A673 (cell line): ENCODE results near the gene SFMBT2. TPM values are rescaled to one million over a fixed set of nuclear protein-coding genes. Genes with fewer than 3 reads are reported as not detected.

ENCODE experiments used
- BruUV-seq: library from RNA; stranded (reverse); fragments of 400-500 nt; replicated peaks from 2 replicates; lab custom pipeline; 2021; lab: Mats Ljungman, UMichigan
- CTCF ChIA-PET: fragments of 300-600 bp; sonication (Branson Sonifier 250); formaldehyde crosslinking; loops from one replicate; lab custom pipeline; 2022; ENCODE audit warnings: antibody characterized with exemption; lab: Charles Lee
- POLR2A ChIA-PET: fragments of 300-600 bp; sonication (Branson Sonifier 250); formaldehyde crosslinking; loops from one replicate; lab custom pipeline; 2022; ENCODE audit warnings: antibody characterized with exemption; ENCODE audit not compliant: low non-redundant PET; lab: Charles Lee
- DNase-seq: peaks from one replicate; pipeline ENCODE4 v3.0.0-alpha.2; 2015; ENCODE audit warnings: low spot score
- H3K27ac ChIP-seq: fragments of 200-600 bp; sonication (generic); 2 replicates; pipeline ENCODE4 v1.5.1; 2016; ENCODE audit warnings: mixed run types, low read depth, mild to moderate bottlenecking, mixed read lengths, antibody characterized with exemption, low read length; ENCODE audit not compliant: poor library complexity, severe bottlenecking
- H3K27me3 ChIP-seq: fragments of 200-600 bp; sonication (generic); replicated peaks from 2 replicates; pipeline ENCODE4 v1.6.1; 2017; ENCODE audit warnings: mixed run types, low read depth, mild to moderate bottlenecking, mixed read lengths, antibody characterized with exemption, low read length; ENCODE audit not compliant: insufficient read depth, poor library complexity
- H3K36me3 ChIP-seq: fragments of 200-600 bp; sonication (generic); 2 replicates; pipeline ENCODE4 v1.6.1; 2016; ENCODE audit warnings: mixed run types, mild to moderate bottlenecking, mixed read lengths, antibody characterized with exemption, low read length; ENCODE audit not compliant: insufficient read depth, poor library complexity, severe bottlenecking
- H3K4me1 ChIP-seq: fragments of 200-600 bp; sonication (generic); 2 replicates; pipeline ENCODE4 v1.6.1; 2017; ENCODE audit warnings: mixed run types, mild to moderate bottlenecking, mixed read lengths, antibody characterized with exemption, low read length; ENCODE audit not compliant: insufficient read depth, poor library complexity, severe bottlenecking
- H3K4me3 ChIP-seq: fragments of 200-600 bp; sonication (generic); 2 replicates; pipeline ENCODE4 v1.5.1; 2016; ENCODE audit warnings: low read depth, mixed run types, mild to moderate bottlenecking, mixed read lengths, low read length; ENCODE audit not compliant: poor library complexity, severe bottlenecking
- H3K9me3 ChIP-seq: fragments of 200-600 bp; sonication (generic); 2 replicates; pipeline ENCODE4 v1.6.1; 2016; ENCODE audit warnings: mixed run types, low read depth, mild to moderate bottlenecking, mixed read lengths, antibody characterized with exemption, low read length; ENCODE audit not compliant: poor library complexity, severe bottlenecking
- CTCF ChIP-seq: fragments of 300-800, 200-600 bp; sonication (generic); conservative IDR thresholded peaks from 2 replicates; pipeline ENCODE4 v1.5.1; 2017; ENCODE audit warnings: low read depth, mild to moderate bottlenecking, antibody characterized with exemption, low read length, moderate library complexity, mixed read lengths
- EZH2 ChIP-seq: fragments of 200-600 bp; sonication (generic); IDR thresholded peaks from 2 replicates; pipeline ENCODE4 v1.6.1; 2017; ENCODE audit warnings: borderline replicate concordance, low read depth, mild to moderate bottlenecking, mixed read lengths, antibody characterized with exemption, low read length; ENCODE audit not compliant: poor library complexity, severe bottlenecking
- intact Hi-C: fragments of 100-400 bp; cut with micrococcal nuclease; formaldehyde crosslinking; loops from one replicate; pipeline ENCODE4 v1.10.0; 2022; ENCODE audit not compliant: unreplicated experiment
- total RNA-seq: library from RNA; stranded (reverse); gene quantifications from 2 replicates; pipeline ENCODE4 v1.2.3, GENCODE V29; 2021

The SFMBT2 gene
- total RNA-seq, 1 experiment from 2014 or later, result 8.2 TPM

- DNase-seq, result no peak
- intact Hi-C loops, result no loop called here
- ChIA-PET CTCF (no interaction called here), POLR2A (no interaction called here)
- H3K4me1 ChIP-seq, result no peaks in the 10 kb centered on the region
- TF ChIP-seq CTCF, result no peak
- TF ChIP-seq EZH2, result no peak
- no peaks in the 10 kb centered on the region for H3K9me3 ChIP-seq
- no TSS peak for BruUV-seq
- H3K36me3 ChIP-seq, result no peaks in the 10 kb centered on the region
- no peak overlapping the region for H3K4me3 ChIP-seq
- no peak overlapping the region for H3K27ac ChIP-seq
- peaks cover 48% of the 10 kb centered on the region for H3K27me3 ChIP-seq
Observed at GRCh38 chr10:7423521-7423920, 12.7 kb upstream of the SFMBT2 start.

- intact Hi-C loops, result no loop called here
- Histone ChIP-seq H3K36me3 (no peaks in the 10 kb centered on the region), H3K27ac (no peak overlapping the region), H3K27me3 (peaks cover 43% of the 10 kb centered on the region), H3K9me3 (no peaks in the 10 kb centered on the region), H3K4me1 (no peaks in the 10 kb centered on the region), H3K4me3 (no peak overlapping the region)
- ChIA-PET POLR2A (no interaction called here), CTCF (no interaction called here)
- BruUV-seq, result no TSS peak
- no peak for DNase-seq
- no peak for TF ChIP-seq CTCF
- no peak for TF ChIP-seq EZH2
Observed at GRCh38 chr10:7421526-7421925, 10.7 kb upstream of the SFMBT2 start.

GRCh38 chr10:7419998-7420397, 9.2 kb upstream of the SFMBT2 start:
- DNase-seq, result no peak
- intact Hi-C loops, result loop anchor here (5.0 to 10.0 kb wide), 4 partner anchors 575 to 1005 kb away; no protein-coding TSS in a partner anchor
- Histone ChIP-seq H3K36me3 (no peaks in the 10 kb centered on the region), H3K4me3 (no peak overlapping the region), H3K27ac (no peak overlapping the region), H3K4me1 (no peaks in the 10 kb centered on the region), H3K9me3 (no peaks in the 10 kb centered on the region), H3K27me3 (peaks cover 32% of the 10 kb centered on the region)
- TF ChIP-seq CTCF, result no peak
- TF ChIP-seq EZH2, result no peak
- ChIA-PET POLR2A (no interaction called here), CTCF (no interaction called here)
- BruUV-seq, result no TSS peak
